Measurements from ENCODE around the gene MED23. TPM values are rescaled to one million over a fixed set of nuclear protein-coding genes. Genes with fewer than 3 reads are reported as not detected.

Gene MED23
- total RNA-seq, 4 donors from 2014 or later, result 24.1 to 32.3 (median 32.1) TPM

DNA sequence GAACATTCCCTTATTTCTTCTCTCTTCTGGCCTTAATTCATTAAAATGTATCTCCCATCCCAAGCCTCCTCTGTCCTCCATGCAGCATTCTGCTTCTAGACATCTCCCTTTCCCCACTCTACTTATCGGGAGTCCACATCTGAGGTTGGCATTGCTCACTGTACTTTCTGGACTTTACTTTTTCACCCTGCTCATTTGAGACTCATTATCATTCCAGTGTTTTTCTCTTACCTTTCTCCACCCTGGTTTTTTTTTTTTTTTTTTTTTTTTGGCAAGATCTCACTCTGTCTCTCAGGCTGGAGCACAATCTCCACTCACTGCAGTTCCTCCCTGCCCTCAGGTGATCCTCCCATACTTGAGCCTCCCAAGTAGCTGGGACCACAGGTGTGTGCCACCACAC, 13.5 kb upstream of the MED23 start:
- TF ChIP-seq, protein P1, sequence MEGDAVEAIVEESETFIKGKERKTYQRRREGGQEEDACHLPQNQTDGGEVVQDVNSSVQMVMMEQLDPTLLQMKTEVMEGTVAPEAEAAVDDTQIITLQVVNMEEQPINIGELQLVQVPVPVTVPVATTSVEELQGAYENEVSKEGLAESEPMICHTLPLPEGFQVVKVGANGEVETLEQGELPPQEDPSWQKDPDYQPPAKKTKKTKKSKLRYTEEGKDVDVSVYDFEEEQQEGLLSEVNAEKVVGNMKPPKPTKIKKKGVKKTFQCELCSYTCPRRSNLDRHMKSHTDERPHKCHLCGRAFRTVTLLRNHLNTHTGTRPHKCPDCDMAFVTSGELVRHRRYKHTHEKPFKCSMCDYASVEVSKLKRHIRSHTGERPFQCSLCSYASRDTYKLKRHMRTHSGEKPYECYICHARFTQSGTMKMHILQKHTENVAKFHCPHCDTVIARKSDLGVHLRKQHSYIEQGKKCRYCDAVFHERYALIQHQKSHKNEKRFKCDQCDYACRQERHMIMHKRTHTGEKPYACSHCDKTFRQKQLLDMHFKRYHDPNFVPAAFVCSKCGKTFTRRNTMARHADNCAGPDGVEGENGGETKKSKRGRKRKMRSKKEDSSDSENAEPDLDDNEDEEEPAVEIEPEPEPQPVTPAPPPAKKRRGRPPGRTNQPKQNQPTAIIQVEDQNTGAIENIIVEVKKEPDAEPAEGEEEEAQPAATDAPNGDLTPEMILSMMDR (IDR thresholded peaks at IDR 0.05; ENCODE audit: low read depth), result no peak

DNA sequence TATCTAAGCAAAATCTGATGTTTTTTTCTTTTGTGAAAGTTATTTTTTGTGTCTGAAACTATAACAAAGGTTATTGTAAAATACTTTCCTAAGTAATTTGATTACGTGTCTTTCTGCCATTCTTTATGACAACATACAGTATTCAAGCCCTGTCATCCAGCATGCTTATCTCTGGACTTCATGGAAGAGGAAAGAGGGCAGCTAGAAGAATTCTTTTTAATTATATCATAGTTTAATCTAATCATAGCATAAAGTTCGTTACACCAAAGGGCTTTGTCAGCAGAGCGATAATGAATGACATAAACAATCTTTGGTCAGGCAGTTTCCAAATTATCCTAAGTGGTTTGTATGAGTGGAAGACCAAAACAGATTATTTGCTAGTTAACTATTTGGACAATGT, 12.5 kb upstream of the MED23 start:
- TF ChIP-seq, protein P1 (IDR thresholded peaks at IDR 0.05; ENCODE audit: low read depth), result no peak

DNA sequence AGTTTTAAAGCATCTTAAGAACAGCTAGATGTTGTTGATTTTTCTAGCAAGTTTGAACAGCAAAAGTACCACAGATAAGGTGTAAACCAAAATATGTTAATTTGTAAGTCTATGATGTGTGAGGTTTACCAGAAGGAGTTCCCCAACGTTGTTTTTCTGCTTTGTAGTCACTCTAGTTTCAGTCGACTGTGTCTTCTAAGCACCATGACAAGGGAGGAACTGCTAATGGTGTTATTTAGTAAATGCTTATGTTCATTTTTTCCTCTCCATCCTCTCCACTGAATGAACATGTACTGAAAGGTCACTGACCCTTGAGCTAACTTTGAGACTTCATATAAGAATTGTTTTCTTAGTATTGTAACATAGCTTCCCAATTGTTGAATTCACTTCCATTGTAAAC, 12.1 kb upstream of the MED23 start:
- TF ChIP-seq, protein P1 (IDR thresholded peaks at IDR 0.05; ENCODE audit: low read depth), result no peak

DNA sequence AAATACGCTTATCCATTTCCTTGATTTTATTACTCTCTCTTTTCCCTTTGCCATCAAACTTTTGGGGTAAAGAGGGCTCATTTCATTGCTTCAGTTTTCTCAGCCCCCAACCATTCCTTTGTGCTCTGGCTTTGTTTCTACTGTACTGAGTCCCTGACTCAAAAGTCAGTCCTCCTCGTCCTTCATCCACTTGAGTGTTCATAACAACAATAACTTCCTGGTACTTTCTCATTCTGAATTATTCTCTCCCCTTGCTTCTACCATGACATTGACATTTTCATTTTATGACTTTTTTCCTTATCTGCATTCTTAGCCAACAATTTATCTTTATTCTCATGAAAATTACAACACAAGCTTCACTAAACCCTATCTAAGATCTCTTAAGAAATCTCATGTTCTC, 10.0 kb upstream of the MED23 start:
- TF ChIP-seq, protein P1 (IDR thresholded peaks at IDR 0.05; ENCODE audit: low read depth), result no peak

DNA sequence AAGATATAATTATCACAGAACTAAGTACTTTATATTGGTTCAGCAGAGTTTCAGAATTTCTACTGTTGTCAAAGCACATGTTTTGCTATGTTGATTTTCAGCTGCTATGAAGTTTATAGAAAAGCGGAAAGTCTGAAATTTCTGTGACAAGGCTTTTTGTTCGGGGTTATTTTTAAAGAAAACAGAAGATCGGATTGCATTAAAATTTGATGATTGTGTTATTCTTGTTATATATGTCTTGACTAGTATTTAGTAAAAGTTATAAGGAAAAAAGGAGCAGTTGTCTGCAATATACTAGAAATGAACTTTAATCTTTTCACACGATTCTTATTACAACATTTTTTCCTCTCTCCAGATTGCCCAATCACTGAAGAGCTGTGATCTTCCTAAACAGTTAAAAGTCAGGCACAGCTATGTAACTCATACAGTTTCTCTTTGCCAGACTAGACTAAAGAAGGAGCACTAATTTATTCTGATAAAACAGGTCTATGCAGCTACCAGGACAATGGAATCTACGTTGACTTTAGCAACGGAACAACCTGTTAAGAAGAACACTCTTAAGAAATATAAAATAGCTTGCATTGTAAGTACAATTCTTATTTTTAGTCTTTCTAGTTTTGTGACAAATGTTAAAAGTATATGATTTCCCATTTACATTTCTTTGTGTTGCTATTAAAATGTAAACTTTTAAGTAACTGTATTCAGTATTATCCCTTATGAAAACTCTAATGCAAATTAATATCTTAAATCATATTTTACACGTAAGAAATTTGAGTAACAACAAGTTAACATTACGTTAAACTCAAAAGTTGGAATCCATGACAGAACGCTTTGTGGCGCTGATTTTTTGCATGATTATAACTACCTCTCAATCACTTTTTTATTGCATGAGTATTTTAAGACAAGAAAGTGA, 9.1 kb upstream of the MED23 start, which contains the start of gene ENPP3:
TSS of gene ENPP3 (plus strand) at position 423 of the 913 bp plus-strand sequence. CDS start at position 506, 83 bp downstream.
- TF ChIP-seq, protein P1 (IDR thresholded peaks at IDR 0.05; ENCODE audit: low read depth), result no peak

DNA sequence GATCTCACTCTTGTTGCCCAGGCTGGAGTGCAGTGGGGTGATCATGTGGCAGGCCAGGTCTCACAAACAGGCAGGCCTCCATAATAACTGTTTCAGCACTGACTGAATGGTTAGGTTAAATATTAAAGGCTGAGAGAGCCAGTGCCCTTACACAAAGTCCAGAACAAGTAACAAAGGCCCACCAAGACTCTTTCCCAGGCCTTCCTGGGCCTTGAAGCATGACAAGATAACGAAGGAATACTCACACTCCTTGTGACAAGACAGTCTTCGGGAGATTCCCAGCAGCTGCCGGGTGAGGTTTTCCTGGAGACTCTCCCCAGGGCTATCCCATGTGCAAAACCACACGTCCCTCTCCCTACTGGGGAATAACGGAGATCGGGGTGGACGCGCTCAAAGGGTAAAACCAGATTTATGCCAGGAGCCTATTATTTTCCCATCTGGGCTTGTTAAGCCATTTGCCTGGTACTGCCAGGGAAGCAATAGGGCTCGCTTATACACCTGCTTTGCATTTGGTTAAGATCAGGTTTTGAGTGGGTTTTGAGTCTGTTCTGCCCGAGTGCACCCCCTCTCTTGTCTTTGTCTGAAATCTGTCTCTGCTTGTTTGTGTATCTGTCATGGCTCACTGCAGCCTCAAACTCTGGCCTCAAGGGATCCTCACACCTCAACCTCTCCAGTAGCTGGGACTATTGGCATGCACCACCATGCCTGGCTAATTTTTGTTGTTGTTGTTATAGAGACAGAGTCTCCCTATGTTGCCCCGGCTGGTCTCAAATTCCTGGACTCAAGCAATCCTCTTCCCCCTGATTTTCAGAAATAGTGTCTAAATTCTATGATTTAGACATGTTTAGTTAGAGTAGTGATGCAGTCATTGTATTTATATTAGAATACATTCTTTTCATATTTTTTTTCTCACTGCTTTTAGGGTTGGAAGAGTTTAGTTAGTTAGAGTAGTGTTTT, 7.6 kb upstream of the MED23 start:
- TF ChIP-seq, protein P1 (IDR thresholded peaks at IDR 0.05; ENCODE audit: low read depth), result no peak

Measured in subcutaneous adipose tissue (tissue), 4 donors.